Transverse colon (tissue), 4 donors: ENCODE data around the gene NLRC3.

Experiments used
- EP300 ChIP-seq: sonication (generic); formaldehyde crosslinking; IDR thresholded peaks from one replicate; pipeline ENCODE4 v1.6.1; 2017; ENCODE audit warnings: antibody characterized with exemption, low read depth
- POLR2A ChIP-seq: fragments of 450-650 bp; IDR thresholded peaks from one replicate; pipeline ENCODE4 v1.6.1; 2016; ENCODE audit warnings: antibody characterized with exemption, mild to moderate bottlenecking, moderate library complexity
- POLR2AphosphoS5 ChIP-seq, 3 donors: sonication (generic); formaldehyde crosslinking; IDR thresholded peaks; one replicate each; pipeline ENCODE4 v1.6.1; 2016; ENCODE audit warnings: antibody characterized with exemption in 3 of 3
- TF ChIP-seq, protein P1 (sequence below), 5 experiments: fragments of 200-600 bp in 3 of 5; fragments of 450-650 bp in 2 of 5; sonication (generic) in 3 of 5; IDR thresholded peaks; 1 replicate in 2 of 5; 2 replicates in 3 of 5; pipeline ENCODE4 v1.5.1; 2016 to 2017; ENCODE audit warnings: antibody characterized with exemption in 5 of 5, inconsistent platforms in 3 of 5, mild to moderate bottlenecking in 2 of 5, moderate library complexity in 1 of 5

DNA sequence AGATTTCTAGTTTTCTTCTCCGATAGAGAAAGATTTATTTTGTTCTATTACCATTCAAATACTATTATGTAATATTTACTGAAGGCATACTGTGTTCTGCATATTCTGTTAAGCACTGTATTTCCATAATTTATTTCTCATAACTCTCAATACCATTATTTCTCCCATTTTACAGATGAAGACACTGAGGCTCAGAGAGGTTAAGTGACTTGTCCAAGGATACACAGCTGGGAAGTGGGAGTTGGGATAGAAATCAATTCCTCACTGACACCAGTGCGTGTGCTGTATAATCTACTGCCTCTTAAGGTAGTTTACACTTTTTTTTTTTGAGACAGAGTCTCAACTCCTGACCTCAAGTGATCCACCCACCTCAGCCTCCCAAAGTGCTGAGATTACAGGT is 7.4 kb downstream of the NLRC3 start:
- TF ChIP-seq, protein P1, sequence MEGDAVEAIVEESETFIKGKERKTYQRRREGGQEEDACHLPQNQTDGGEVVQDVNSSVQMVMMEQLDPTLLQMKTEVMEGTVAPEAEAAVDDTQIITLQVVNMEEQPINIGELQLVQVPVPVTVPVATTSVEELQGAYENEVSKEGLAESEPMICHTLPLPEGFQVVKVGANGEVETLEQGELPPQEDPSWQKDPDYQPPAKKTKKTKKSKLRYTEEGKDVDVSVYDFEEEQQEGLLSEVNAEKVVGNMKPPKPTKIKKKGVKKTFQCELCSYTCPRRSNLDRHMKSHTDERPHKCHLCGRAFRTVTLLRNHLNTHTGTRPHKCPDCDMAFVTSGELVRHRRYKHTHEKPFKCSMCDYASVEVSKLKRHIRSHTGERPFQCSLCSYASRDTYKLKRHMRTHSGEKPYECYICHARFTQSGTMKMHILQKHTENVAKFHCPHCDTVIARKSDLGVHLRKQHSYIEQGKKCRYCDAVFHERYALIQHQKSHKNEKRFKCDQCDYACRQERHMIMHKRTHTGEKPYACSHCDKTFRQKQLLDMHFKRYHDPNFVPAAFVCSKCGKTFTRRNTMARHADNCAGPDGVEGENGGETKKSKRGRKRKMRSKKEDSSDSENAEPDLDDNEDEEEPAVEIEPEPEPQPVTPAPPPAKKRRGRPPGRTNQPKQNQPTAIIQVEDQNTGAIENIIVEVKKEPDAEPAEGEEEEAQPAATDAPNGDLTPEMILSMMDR (IDR thresholded peaks at IDR 0.05): no peak
- TF ChIP-seq POLR2A (no peak), POLR2AphosphoS5 (IDR thresholded peaks at IDR 0.05) (no peak), EP300 (no peak)
